H7 (cell line): ENCODE results near the gene SCT. TPM values are rescaled to one million over a fixed set of nuclear protein-coding genes. Genes with fewer than 3 reads are reported as not detected.

Source experiments
- DNase-seq: peaks from one replicate; pipeline ENCODE4 v3.0.0; 2012
- H3K27me3 ChIP-seq: 2 replicates; pipeline ENCODE4 v1.6.0; 2011; ENCODE audit warnings: mild to moderate bottlenecking, low read length; ENCODE audit not compliant: control insufficient read depth, insufficient read depth
- H3K36me3 ChIP-seq: replicated peaks from 2 replicates; pipeline ENCODE4 v1.5.1; 2011; ENCODE audit warnings: low read length; ENCODE audit not compliant: control insufficient read depth, insufficient read depth
- H3K4me3 ChIP-seq: 2 replicates; pipeline ENCODE4 v1.5.1; 2011; ENCODE audit warnings: low read depth, mild to moderate bottlenecking, control low read depth, low read length, moderate library complexity; ENCODE audit not compliant: insufficient read depth
- total RNA-seq: library from RNA; depleted of rRNA; stranded (reverse); fragments of >200 nt; shearing (Covaris generic); gene quantifications from 2 replicates; pipeline ENCODE4 v1.2.3, GENCODE V29; 2014; rRNA removed

The SCT gene
- total RNA-seq = not detected in 2 replicates

- no peak within 1 kb of the TSS; the same call in 1 of the 2 replicates for H3K4me3 ChIP-seq
- H3K36me3 ChIP-seq = no peaks in the 10 kb centered on the region
- peak; percentile 92 for DNase-seq
- H3K27me3 ChIP-seq = no peaks in the 10 kb centered on the region; the same call in 1 of the 2 replicates
Observed at GRCh38 chr11:626475-627307, at the start of gene SCT. SCT (minus strand) TSS chr11:627181; CDS start chr11:627143, 38 bp downstream.

- H3K4me3 ChIP-seq = no peak overlapping the region
- peaks cover 12% of the 10 kb centered on the region for H3K36me3 ChIP-seq
- no peak for DNase-seq
- H3K27me3 ChIP-seq = no peaks in the 10 kb centered on the region
Observed at GRCh38 chr11:674406-674805, 47.4 kb upstream of the SCT start.

- no peak overlapping the region for H3K4me3 ChIP-seq
- no peaks in the 10 kb centered on the region for H3K27me3 ChIP-seq
- DNase-seq = no peak
- peaks cover 11% of the 10 kb centered on the region for H3K36me3 ChIP-seq
Observed at GRCh38 chr11:673866-674265, 46.9 kb upstream of the SCT start.

GRCh38 chr11:665704-666281, 38.8 kb upstream of the SCT start:
- H3K4me3 ChIP-seq = no peak overlapping the region
- peaks cover 4% of the 10 kb centered on the region for H3K36me3 ChIP-seq
- H3K27me3 ChIP-seq = no peaks in the 10 kb centered on the region
- DNase-seq = no peak

GRCh38 chr11:665062-665703, 38.2 kb upstream of the SCT start:
- H3K36me3 ChIP-seq = peaks cover 4% of the 10 kb centered on the region
- no peaks in the 10 kb centered on the region for H3K27me3 ChIP-seq
- H3K4me3 ChIP-seq = no peak overlapping the region
- no peak for DNase-seq

- Histone ChIP-seq H3K36me3 (peaks cover 6% of the 10 kb centered on the region), H3K4me3 (no peak overlapping the region)
- DNase-seq = peak; percentile 96
Observed at GRCh38 chr11:662689-663274, 35.8 kb upstream of the SCT start.

GRCh38 chr11:660681-661444, 33.9 kb upstream of the SCT start:
- H3K27me3 ChIP-seq = no peaks in the 10 kb centered on the region
- no peak overlapping the region for H3K4me3 ChIP-seq
- peak; percentile 35 for DNase-seq
- H3K36me3 ChIP-seq = peaks cover 6% of the 10 kb centered on the region

More at GRCh38 chr11:662689-663274, 35.8 kb upstream of the SCT start:
- no peaks in the 10 kb centered on the region for H3K27me3 ChIP-seq

- Histone ChIP-seq H3K27me3 (no peaks in the 10 kb centered on the region), H3K4me3 (no peak overlapping the region), H3K36me3 (peaks cover 4% of the 10 kb centered on the region; the same call in 1 of the 2 replicates)
- peak; percentile 61 for DNase-seq
Observed at GRCh38 chr11:660281-660680, 33.3 kb upstream of the SCT start.

- DNase-seq = peak; percentile 57
- no peak overlapping the region for H3K4me3 ChIP-seq
- no peaks in the 10 kb centered on the region for H3K27me3 ChIP-seq
- peaks cover 4% of the 10 kb centered on the region; the same call in 1 of the 2 replicates for H3K36me3 ChIP-seq
Observed at GRCh38 chr11:659532-660085, 32.6 kb upstream of the SCT start.

GRCh38 chr11:657691-658126, 30.7 kb upstream of the SCT start:
- H3K27me3 ChIP-seq = no peaks in the 10 kb centered on the region
- no peak overlapping the region for H3K4me3 ChIP-seq
- H3K36me3 ChIP-seq = peaks cover 2% of the 10 kb centered on the region
- peak; percentile 30 for DNase-seq

- peaks cover 2% of the 10 kb centered on the region for H3K36me3 ChIP-seq
Observed at GRCh38 chr11:656866-657265, 29.9 kb upstream of the SCT start.

GRCh38 chr11:656426-656825, 29.4 kb upstream of the SCT start:
- Histone ChIP-seq H3K36me3 (peaks cover 2% of the 10 kb centered on the region), H3K27me3 (no peaks in the 10 kb centered on the region), H3K4me3 (no peak overlapping the region)
- peak; percentile 41 for DNase-seq

More at GRCh38 chr11:656866-657265, 29.9 kb upstream of the SCT start:
- no peak overlapping the region for H3K4me3 ChIP-seq
- no peaks in the 10 kb centered on the region for H3K27me3 ChIP-seq
- peak; percentile 26 for DNase-seq

- no peaks in the 10 kb centered on the region for H3K27me3 ChIP-seq
- H3K4me3 ChIP-seq = no peak overlapping the region
- DNase-seq = no peak
- peaks cover 2% of the 10 kb centered on the region for H3K36me3 ChIP-seq
Observed at GRCh38 chr11:655036-655726, 28.2 kb upstream of the SCT start.
